GM18868 (cell line): ENCODE data around the gene SHD.

Experiments
- ATAC-seq: cut with Tn5 transposase; IDR thresholded peaks from one replicate; pipeline ENCODE4 v1.9.1; 2021; ENCODE audit warnings: mild to moderate bottlenecking, moderate library complexity; ENCODE audit not compliant: unreplicated experiment

Gene SHD

DNA sequence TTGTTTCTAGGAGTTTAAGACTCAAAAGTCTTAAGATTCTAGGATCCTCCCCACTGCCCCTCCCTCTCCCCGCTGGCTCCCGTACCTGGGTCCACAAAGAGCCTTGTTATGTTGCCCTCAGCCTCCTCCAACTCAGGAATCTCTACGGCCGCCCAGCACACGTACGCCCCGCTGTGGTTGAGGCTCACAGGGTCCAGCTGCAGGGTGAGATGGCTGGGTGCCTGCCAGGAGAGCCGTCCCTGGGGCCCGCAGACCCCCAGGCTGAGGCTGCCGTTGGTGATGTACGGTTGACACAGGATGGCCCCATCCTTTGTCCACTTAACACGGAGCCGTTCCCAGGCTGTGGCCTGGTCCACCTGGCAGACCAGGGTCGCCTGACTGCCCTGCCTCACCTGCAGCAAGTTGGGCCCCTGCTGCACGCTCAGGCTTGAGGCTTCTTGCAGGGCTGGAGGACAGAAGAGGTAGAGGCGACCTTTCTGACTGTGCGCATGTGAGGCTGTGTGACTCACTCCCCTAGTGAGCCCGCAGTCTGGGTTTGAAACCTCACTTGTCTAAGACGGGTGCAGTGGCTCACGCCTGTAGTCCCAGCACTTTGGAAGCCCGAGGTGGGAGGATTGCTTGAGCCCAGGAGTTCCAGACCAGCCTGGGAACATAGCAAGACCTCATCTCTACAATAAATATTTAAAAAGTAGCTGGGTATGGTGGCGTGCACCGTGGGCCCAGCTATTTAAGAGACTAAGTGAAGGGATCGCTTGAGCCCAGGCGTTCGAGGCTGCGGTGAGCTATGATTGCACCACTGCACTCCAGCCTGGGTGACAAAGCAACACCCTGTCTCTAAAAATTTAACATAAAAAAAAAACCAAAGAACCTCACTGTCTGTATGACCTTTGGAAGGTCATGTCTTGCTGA is 19.1 kb downstream of the SHD start:
- ATAC-seq, result no peak

- no peak for ATAC-seq
These were observed 19.9 kb downstream of the SHD start for GRCh38 chr19:4298810-4299550.

- no peak for ATAC-seq
These were observed 21.5 kb downstream of the SHD start for GRCh38 chr19:4300589-4300988.

DNA sequence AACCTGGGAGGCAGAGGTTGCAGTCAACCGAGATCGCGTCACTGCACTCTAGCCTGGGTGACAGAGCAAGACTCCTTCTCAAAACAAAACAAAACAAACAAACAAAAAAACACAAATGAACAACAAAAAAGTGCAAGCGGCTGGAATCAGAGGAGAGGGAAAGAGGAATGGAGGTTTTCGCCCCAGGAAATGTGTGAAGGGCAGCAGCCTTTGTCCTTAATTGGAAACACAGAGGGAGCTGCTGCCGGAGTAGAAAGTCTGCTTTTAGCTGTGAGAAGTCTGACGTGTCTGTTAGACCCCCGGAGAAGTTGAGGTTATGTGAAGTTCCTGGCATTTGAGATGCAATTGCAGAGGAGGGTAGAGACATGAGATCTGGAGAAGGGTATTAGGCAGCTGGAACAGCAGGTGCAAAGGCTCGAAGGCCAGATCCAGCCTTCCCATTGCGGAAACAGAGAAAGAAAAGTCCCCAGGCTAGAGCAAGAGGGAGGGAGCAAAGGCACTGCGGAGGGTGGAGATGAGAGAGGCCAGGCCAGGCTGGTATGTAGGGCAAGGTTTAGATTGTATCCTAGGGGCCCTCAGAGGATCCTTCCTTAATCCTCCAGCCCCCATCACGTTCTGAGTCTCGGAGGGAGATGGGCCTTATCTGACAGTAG is 22.6 kb downstream of the SHD start:
- ATAC-seq, result no peak

- ATAC-seq, result no peak
These were observed 23.2 kb downstream of the SHD start, which contains the start of gene TMIGD2 for GRCh38 chr19:4302243-4302640. Gene TMIGD2 (minus strand): TSS chr19:4302389. CDS start chr19:4302385, 4 bp downstream.

DNA sequence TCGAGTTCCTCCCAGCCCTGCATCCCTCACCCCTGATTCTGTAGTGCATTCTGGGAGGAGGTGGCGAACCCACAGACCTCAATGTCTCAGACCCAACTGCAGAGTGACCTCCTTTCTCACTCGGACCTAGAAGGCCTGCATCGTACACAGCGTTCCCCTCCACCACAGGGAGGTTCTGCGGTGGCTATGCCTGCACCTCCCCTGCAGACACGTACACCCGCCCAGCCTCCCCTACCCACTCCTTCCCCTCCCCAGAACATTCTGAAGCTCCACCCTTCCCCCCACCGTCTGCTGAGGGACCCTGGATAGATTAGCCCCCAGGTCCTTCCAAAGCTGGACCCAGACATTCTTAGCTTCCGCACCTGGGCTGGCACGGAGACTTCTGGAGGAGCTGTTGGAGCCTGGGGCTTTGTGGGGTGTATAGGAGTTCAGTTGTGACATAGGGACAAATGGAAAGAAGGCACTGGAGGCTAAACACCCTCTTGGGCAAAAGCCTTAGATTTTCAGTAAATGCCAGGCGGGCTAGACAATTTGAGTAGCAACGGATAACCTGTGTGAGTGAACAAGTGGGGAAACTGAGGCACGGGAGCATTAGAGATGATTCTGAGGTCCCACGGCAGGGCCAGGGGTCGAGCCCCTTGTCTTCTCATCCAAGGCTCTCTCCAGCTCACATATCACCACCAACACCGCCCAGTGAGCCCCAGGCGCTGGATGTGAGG is 24.9 kb downstream of the SHD start:
- ATAC-seq, result no peak

DNA sequence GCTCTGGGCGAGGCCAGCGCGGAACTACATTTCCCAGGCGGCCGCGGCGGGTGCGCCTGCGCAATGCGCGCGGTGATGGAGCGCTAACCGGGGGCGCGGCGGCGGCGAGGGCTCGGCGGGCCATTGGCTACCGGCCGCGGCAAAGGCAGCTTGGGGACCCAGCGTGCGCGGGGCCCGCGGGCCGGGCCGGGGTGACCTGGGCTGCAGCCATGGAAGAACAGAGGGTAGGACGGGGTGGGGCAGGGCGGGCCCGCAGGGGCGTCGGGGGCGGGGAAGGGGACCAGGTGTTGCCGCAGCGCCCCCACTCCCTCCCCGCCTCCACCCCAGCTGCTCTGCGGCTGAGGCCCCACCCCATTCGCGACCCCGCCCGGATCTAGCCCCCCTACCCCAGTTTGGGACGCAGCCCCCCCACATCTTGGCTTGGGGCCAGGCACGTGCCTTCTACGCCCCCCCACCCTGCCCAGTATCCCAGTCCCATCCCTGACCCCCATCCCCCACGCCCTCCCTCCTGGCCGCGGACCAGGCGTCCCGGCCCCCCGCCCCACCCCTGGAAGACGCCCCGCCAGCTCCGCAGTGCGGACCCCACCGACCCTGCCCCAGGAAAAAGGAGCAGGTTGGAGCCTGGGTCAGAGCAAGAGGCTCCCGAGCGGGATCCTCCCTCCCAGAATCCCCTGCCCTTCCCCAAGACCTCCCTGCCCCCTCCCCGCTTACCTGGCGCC is 25.6 kb downstream of the SHD start, which contains the start of gene FSD1:
Gene FSD1 (plus strand): TSS at position 61 of the 719 bp plus-strand sequence. CDS start 149 bp downstream, at position 210.
- no peak for ATAC-seq

- no peak for ATAC-seq
These were observed 26.2 kb downstream of the SHD start for GRCh38 chr19:4305257-4305612.

DNA sequence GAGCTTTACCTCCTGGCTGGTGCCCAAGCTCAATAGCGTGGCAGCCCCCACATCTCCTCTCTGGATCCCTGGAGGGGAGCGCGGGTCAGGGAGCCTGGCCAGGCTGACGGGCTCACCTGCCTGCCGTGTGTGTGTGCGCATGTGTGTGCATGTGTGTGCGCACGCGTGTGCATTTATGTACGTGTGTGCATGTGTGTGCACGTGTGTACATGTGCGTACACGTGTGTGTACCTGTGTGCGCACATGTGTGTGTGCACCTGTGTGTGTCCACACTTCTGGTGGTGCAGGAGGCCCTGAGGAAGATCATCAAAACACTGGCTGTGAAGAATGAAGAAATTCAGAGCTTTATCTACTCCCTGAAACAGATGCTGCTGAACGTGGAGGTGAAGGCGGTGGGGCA is 26.6 kb downstream of the SHD start:
- no peak for ATAC-seq

- no peak for ATAC-seq
These were observed 31.4 kb downstream of the SHD start for GRCh38 chr19:4310247-4311121.

DNA sequence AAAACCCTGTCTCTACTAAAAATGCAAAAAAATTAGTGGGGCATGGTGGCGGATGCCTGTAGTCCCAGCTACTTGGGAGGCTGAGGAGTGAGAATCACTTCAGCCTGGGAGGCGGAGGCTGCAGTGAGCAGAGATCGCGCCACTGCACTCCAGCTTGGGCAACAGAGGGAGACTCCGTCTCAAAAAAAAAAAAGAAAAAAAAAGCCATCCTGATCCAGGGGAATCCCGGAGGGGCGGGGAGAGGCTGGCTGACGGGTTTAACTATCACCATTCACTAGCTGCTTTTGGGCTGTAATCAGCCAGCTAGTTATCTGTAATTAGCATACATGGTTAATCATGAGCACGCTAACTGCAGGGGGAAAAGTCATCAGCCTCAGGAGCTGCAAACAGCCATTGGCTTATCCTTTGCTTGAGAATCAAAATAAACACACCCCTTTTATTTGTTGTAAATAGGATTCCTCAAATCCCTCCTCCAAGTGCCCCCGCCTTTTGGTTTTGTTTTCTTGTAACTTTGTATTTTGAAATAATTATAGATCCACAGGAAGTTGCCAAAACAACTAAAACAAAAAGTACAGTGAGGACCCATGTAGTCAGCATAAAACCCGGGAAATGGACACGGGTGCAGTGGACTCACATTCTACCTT is 34.9 kb downstream of the SHD start:
- ATAC-seq, result no peak

- ATAC-seq, result no peak
These were observed 37.9 kb downstream of the SHD start for GRCh38 chr19:4316956-4317355.

DNA sequence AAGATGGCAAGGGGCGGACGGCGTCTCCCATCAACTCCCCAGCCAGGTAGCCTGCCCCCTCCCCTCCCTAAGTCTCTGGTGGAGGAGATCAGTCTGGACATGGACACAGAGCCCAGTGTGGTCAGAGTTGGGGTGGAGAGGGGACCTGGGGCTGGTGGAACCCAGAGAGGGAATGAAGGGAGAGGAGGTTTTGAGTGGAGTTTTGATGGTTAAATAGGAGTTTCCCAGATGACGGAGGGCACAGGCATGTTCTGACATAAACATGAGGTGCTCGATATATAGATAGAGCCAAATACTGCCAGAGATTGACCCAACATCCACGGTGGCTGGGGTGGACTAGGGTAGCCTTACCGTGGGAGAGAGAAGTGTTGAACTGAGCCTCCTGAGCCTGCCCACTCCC is 39.4 kb downstream of the SHD start:
- no peak for ATAC-seq

- no peak for ATAC-seq
These were observed 40.1 kb downstream of the SHD start for GRCh38 chr19:4319067-4319718.

GRCh38 chr19:4320419-4320818 is 41.4 kb downstream of the SHD start:
- no peak for ATAC-seq

DNA sequence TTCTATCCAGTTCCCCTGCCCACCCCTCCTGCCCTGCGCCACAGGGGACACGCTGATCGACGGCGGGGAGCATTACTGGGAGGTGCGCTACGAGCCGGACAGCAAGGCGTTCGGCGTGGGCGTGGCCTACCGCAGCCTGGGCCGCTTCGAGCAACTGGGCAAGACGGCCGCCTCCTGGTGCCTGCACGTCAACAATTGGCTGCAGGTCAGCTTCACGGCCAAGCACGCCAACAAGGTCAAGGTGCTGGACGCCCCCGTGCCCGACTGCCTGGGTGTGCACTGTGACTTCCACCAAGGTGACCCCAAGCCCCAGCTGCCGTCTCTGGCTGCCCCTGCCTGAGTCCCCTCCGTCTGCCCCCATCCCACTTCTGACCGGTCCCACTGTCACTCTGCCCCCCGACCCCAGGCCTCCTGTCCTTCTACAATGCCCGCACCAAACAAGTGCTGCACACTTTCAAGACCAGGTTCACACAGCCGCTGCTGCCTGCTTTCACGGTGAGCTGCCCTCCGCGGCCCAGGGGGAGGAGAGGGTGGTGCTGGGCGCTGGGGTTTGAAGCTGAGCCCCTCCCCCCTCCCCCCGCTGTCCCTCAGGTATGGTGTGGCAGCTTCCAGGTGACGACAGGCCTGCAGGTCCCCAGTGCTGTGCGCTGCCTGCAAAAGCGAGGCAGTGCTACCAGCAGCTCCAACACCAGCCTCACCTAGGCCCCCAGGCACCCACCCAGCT is 44.0 kb downstream of the SHD start:
- ATAC-seq, result no peak

GRCh38 chr19:4323692-4324091 is 44.6 kb downstream of the SHD start:
- no peak for ATAC-seq

- no peak for ATAC-seq
These were observed 45.2 kb downstream of the SHD start for GRCh38 chr19:4324228-4324627.
